Limb (tissue), 2 donors: ENCODE results near the gene SCARB2.
"Not testable (repeated sequence)": the region's sequence is repeated elsewhere in the genome, so short reads cannot be mapped to it uniquely, and the experiment has no call there.

ENCODE experiments used
- DNase-seq, 2 donors: peaks; one replicate each; pipeline ENCODE4 v3.0.0-alpha.2; 2016; ENCODE audit errors: extremely low spot score in 2 of 2

The SCARB2 gene, protein sequence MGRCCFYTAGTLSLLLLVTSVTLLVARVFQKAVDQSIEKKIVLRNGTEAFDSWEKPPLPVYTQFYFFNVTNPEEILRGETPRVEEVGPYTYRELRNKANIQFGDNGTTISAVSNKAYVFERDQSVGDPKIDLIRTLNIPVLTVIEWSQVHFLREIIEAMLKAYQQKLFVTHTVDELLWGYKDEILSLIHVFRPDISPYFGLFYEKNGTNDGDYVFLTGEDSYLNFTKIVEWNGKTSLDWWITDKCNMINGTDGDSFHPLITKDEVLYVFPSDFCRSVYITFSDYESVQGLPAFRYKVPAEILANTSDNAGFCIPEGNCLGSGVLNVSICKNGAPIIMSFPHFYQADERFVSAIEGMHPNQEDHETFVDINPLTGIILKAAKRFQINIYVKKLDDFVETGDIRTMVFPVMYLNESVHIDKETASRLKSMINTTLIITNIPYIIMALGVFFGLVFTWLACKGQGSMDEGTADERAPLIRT

DNA sequence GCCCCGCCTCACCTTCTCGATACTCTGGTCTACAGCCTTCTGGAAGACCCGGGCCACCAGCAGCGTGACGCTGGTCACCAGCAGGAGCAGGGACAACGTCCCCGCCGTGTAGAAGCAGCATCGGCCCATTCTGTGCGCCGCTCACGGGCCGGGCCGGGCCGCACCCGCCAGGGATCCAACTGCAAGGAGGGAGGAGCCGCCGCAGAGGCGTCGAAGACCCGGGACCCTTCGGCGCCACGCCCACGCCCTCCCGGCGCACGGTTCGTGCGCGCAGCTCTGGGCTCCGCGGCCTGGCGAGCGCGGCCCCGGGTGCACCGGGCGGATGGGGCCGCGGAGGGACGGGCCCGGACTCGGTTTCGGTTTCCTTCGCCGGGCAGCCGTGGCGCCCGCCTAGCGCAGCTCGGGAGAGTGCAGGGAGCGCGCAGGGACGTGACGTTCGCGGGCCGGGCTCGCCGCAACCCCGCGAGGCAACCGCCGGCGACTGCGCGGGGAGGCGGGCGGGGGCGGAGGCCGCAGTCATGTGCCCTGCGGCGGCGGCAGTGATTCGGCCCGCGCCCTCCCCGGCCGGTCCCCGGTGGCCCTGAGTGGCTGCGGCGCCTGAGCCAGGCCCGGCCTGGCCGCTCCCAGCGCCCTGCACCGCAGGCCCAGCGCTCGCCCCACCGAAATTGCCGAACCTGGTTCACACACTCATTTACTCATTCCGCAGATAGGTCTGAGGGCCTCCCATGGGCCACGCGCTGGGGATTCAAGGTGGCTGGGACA, at the start of gene SCARB2:
Gene SCARB2, minus strand, starts transcription at position 410 of the 762 bp plus-strand sequence. Its CDS starts 281 bp downstream, at position 129.
- peak; percentile 63 to 89 for DNase-seq

DNA sequence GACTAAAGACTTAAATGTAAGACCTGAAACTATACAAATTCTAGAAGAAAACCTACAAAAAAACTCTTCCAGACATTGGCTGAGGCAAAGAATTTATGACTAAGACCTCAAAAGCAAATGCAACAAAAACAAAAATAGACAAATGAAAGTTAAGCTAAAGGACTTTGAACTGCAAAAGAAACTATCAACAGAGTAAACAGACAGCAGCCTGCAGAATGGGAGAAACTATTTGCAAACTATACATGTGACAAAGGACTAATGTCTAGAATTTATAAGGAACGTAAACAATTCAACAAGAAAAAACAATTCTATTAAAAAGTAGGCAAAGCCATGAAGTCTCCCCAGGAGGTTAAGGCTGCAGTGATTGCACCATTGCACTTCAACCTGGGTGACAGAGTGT, 46.9 kb upstream of the SCARB2 start:
- no peak for DNase-seq

- DNase-seq: no peak
Measured at GRCh38 chr4:76257824-76258223, 44.2 kb upstream of the SCARB2 start.

DNA sequence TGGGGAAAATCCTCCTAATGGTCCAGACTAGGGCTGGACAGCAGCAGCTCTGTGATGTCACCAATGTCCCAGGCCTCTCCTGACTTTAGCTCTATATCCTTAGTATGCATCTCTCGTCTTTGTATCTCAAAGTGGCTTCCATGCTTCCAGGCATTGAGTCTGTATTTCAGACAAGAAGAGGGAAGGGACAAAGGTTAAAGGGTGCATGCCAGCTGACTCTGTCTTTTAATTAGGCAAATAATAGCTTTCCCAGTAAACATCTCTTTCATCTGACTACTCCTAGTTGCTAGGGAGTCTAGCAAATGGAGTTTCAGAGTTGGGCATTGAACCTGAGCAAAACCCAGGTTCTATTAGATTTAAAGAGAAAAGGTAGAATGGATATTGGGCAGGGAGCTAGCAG, 43.3 kb upstream of the SCARB2 start:
- no peak for DNase-seq

- DNase-seq: no peak
Measured at GRCh38 chr4:76256032-76256431, 42.4 kb upstream of the SCARB2 start.

GRCh38 chr4:76253511-76253910, 39.9 kb upstream of the SCARB2 start:
- DNase-seq: no peak

GRCh38 chr4:76252271-76252653, 38.6 kb upstream of the SCARB2 start:
- no peak for DNase-seq

DNA sequence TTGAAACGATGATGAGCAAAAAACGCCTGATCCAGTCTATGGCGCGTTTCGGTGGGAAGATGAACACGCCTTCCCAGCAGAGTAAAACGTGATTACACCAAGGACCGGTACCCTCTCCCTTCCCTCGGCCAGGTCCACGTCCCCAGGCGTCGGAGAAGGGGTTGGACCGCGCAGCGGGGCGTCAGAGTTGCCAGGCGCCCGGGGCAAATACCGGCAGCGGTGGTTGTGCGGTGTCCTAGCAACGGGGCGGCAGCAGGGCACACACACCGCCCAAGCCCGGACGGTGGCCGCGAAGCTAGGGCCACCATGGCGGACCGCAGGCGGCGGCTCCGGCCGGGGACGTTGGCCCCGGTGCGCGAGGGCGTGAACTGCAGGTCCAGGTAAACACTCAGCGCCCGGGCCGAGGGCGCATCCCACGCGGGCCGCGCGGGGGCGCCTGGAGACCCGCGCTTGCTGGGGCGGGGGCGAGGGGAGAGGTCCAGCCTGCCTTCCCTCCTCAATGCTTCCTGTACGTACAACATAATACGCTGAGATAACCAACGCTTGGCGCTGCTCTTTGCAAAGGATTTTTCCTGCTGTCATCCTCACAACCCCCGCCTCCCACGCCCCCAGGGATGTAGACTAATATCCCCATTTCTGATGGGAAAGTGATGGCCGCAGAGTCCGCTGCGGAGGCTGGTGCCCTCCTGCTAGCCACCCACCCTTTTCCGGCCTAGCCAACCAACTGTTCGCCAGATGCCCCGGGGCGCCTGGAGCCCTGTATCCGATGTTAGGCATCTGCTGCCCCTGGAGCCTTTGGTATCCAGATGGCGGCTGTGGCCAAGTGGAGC, 38.0 kb upstream of the SCARB2 start, which contains the start of gene FAM47E:
Gene FAM47E, plus strand, starts transcription at position 281 of the 830 bp plus-strand sequence. Its CDS starts 26 bp downstream, at position 307.
- peak; percentile 27 to 84 for DNase-seq

- no peak for DNase-seq
Measured at GRCh38 chr4:76250962-76251361, 37.3 kb upstream of the SCARB2 start.

- no peak for DNase-seq
Measured at GRCh38 chr4:76246852-76247251, 33.2 kb upstream of the SCARB2 start.

- DNase-seq: no peak
Measured at GRCh38 chr4:76246025-76246424, 32.4 kb upstream of the SCARB2 start.

DNA sequence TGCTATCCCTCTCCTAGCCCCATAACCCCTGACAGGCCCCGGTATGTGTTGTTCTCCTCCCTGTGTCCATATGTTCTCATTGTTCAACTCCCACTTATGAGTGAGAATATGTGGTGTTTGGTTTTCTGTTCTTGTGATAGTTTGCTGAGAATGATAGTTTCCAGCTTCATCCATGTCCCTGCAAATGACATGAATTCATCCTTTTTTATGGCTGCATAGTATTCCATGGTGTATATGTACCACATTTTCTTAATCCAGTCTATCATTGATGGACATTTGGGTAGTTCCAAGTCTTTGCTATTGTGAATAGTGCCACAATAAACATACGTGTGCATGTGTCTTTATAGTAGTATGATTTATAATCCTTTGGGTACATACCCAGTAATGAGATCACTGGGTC, 30.3 kb upstream of the SCARB2 start:
- DNase-seq: not testable (repeated sequence)

- DNase-seq: no peak
Measured at GRCh38 chr4:76240236-76240635, 26.6 kb upstream of the SCARB2 start.

DNA sequence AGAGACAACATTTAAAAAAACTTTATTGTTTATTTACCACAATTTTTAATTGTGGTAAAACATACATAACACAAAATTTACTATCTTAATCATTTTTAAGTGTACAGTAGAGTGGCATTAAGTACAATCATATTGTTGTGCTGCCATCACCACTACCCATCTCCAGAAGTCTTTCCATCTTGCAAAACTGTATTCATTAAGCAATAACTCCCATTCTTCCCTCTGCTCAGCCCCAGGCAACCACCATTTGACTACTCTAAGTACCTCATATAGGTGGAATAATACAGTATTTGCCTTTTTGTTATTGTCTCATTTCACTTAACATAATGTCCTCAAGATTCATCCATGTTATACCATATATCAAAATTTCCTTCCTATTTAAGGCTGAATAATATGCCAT, 25.1 kb upstream of the SCARB2 start:
- DNase-seq: no peak

DNA sequence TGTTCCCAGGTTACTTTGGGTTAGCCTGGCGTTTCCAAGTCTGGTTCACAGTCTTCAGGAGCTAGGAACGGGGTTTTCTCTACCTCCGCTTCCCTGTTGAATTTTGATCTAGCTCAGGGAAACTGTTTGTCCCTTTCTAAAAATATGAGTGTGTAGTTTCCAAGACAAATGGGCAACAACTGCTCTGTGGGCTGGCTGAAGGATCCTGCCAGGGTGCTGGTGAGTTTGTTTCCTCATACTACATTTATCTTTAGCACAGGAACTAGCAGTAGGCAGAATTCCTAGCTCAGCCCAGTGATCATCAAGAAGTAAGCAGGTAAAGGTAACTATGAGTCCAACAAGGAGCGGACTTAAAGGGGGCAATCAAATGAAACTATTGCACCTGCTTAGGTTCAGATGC, 24.6 kb upstream of the SCARB2 start:
- DNase-seq: no peak

DNA sequence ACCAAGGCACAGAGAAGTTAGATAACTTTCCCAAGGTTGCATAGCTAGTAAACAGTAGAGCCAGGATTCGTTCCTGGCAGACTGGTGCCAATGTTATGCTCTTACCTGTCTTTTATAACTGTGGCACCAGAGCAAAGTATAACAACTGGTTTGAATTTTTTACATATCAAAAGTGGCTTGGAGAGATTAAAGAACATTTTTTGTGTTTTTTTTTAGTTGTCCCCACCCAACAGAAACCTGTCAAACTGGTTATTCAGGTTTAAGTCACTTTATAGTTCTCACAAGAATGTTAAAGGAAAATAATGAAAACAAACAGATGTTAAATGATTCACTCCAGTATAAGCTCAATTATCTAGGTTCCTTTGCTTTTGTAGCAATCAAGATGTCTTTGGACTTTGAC, 22.3 kb upstream of the SCARB2 start:
- DNase-seq: no peak

DNA sequence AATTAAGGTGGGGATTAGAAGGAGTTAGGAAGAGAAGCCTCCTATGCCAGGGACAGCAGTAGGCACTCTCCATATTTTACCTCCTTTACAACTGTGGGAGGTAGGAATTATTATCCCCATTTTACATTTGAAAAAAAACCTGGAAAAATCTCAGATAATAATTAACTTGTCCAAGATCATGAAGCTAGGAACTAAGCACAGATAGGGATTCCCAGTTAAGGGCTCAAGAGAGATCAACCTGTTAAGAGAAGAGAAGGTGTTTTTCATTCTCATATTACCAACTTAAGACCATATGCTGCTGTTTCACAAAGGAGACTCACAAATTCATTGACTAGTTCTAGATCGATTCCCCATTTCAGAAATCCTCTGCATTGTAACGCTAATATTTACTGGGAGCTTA, 21.8 kb upstream of the SCARB2 start:
- DNase-seq: no peak

DNA sequence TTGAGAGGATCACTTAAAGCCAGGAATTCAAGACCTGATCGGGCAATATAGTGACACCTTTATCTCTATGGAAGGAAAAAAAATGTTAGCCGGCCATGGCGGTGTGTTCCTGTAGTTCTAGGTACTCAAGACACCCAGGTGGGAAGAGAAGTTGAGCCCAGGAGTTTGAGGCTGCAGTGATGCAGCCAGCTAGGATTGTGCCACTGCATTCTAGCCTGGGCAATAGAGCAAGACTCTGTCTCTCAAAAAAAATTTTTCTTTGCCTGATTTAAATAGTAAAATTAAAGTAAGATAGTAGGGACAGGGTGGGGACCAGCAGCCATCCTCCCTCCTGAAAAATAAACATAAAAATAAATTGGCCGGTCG, 21.0 kb upstream of the SCARB2 start:
- DNase-seq: no peak

DNA sequence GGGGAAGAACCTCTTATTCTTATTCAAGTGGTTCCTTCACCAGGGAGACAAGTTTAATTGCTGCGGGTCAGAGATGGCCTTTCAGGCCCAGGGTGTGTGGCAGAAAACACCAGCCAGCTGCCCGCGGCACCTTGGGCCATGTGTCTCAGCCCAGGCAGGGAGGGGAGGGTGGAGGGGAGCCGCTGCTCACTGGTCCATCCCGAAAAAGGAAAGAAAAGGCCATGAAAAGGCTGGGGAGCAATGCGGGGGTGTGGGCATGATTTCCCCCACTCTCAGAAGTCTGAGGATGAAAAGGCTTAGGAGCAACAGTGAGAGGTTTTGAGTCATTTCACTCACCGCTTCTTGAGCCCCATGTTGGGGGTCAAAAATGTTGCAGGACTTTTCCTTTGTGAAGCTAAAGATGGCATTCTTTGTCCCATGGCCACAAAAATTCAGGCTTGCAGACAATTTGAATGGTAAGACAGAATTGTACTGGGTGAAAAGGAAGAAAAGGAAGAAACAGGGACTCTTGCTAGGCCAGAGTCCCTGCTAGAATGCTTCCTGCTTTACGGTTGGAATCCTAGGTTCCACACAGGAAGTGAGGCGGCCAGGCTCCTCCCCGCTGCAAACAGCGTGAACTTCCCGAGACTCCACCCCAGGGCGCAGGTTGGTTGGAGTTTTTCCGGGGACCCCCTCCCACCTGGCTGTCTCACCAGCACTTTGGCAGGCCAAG, 20.5 kb upstream of the SCARB2 start:
- DNase-seq: no peak

- DNase-seq: no peak
Measured at GRCh38 chr4:76233529-76233928, 19.9 kb upstream of the SCARB2 start.

- no peak for DNase-seq
Measured at GRCh38 chr4:76233083-76233482, 19.5 kb upstream of the SCARB2 start.
